ENCODE data around the gene RAB11FIP4. TPM values are rescaled to one million over a fixed set of nuclear protein-coding genes. Genes with fewer than 3 reads are reported as not detected.

RAB11FIP4 gene
- total and polyA plus RNA-seq, 12 donors = 1.6 to 13.9 (median 8.4) TPM

- H3K36me3 ChIP-seq = no peaks in the 10 kb centered on the region
- 47 to 52% methylated on average over 18 of the region's 18 CpGs for WGBS, 2 donors
- intact Hi-C loops (cut with DNase I) = loop anchor here in 3 of 10 donors (1.0 to 5.0 kb wide), 2 partner anchors 136 to 138 kb away; no protein-coding TSS in a partner anchor
- ATAC-seq = peak in 5 of 8 donors; percentile 37 to 46 (median 41)
- no peak overlapping the region for H3K27ac ChIP-seq
- no peaks in the 10 kb centered on the region for H3K9me3 ChIP-seq
- H3K27me3 ChIP-seq = peaks cover 9 to 51% (median 39%) of the 10 kb centered on the region in 7 donors
- peak in 1 of 2 donors; percentile 32 for DNase-seq
- H3K4me3 ChIP-seq = no peak overlapping the region
- TF ChIP-seq CTCF (IDR thresholded peaks at IDR 0.05) = peak; percentile 33 to 77 (median 61)
- peaks cover 0 to 17% (median 11%) of the 10 kb centered on the region in 9 donors for H3K4me1 ChIP-seq
Observed at GRCh38 chr17:31388770-31389656, 2.5 kb upstream of the RAB11FIP4 start.

- peaks cover 9 to 56% (median 41%) of the 10 kb centered on the region in 7 donors for H3K27me3 ChIP-seq
- ATAC-seq (no peak), DNase-seq (no peak)
- H3K36me3 ChIP-seq = no peaks in the 10 kb centered on the region
- no peak overlapping the region for H3K4me3 ChIP-seq
- intact Hi-C loops (cut with DNase I) = loop anchor here in 3 of 10 donors (1.0 to 5.0 kb wide), 2 partner anchors 135 to 137 kb away; no protein-coding TSS in a partner anchor
- H3K27ac ChIP-seq = no peak overlapping the region
- WGBS, 2 donors = 63% methylated on average over 22 of the region's 22 CpGs
- peak in 1 of 9 donors; percentile 21 for TF ChIP-seq CTCF (IDR thresholded peaks at IDR 0.05)
- H3K4me1 ChIP-seq = peaks cover 0 to 17% (median 11%) of the 10 kb centered on the region in 9 donors
- no peaks in the 10 kb centered on the region for H3K9me3 ChIP-seq
Observed at GRCh38 chr17:31389657-31390381, 1.7 kb upstream of the RAB11FIP4 start.

GRCh38 chr17:31390426-31390747, 1.1 kb upstream of the RAB11FIP4 start:
- TF ChIP-seq CTCF (IDR thresholded peaks at IDR 0.05) = no peak
- intact Hi-C loops (cut with DNase I) = no loop called here
- no peaks in the 10 kb centered on the region for H3K36me3 ChIP-seq
- no peak for DNase-seq
- ATAC-seq = no peak
- WGBS, 2 donors = 67 to 75% methylated on average over 8 of the region's 8 CpGs
- H3K27ac ChIP-seq = no peak overlapping the region
- H3K4me3 ChIP-seq = no peak overlapping the region
- H3K27me3 ChIP-seq = peaks cover 9 to 62% (median 41%) of the 10 kb centered on the region in 7 donors
- H3K4me1 ChIP-seq = peaks cover 0 to 17% (median 11%) of the 10 kb centered on the region in 9 donors
- no peaks in the 10 kb centered on the region for H3K9me3 ChIP-seq

GRCh38 chr17:31390748-31391495, 553 bp upstream of the RAB11FIP4 start:
- Histone ChIP-seq H3K4me3 (peak overlapping the region; percentile 25 to 56 (median 49)), H3K4me1 (peaks cover 0 to 17% (median 11%) of the 10 kb centered on the region in 9 donors), H3K36me3 (no peaks in the 10 kb centered on the region), H3K27me3 (peaks cover 9 to 64% (median 44%) of the 10 kb centered on the region in 7 donors), H3K9me3 (no peaks in the 10 kb centered on the region), H3K27ac (no peak overlapping the region)
- DNase-seq = no peak
- TF ChIP-seq CTCF (IDR thresholded peaks at IDR 0.05) = no peak
- ATAC-seq = peak in 2 of 8 donors; percentile 3 to 11
- WGBS, 2 donors = 14 to 15% methylated on average over 47 of the region's 56 CpGs
- intact Hi-C loops (cut with DNase I) = no loop called here

Data from heart right ventricle (tissue), 16 donors.